Kidney glomerular epithelial cell (primary cell): ENCODE results near the gene PLA2G15.
A peak's percentile ranks its signal among the peaks of the same experiment; 100 is the strongest.

Experiments
- DNase-seq: peaks from one replicate; lab custom pipeline; 2025; lab: John Stamatoyannopoulos, UW

The PLA2G15 gene, protein sequence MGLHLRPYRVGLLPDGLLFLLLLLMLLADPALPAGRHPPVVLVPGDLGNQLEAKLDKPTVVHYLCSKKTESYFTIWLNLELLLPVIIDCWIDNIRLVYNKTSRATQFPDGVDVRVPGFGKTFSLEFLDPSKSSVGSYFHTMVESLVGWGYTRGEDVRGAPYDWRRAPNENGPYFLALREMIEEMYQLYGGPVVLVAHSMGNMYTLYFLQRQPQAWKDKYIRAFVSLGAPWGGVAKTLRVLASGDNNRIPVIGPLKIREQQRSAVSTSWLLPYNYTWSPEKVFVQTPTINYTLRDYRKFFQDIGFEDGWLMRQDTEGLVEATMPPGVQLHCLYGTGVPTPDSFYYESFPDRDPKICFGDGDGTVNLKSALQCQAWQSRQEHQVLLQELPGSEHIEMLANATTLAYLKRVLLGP

DNA sequence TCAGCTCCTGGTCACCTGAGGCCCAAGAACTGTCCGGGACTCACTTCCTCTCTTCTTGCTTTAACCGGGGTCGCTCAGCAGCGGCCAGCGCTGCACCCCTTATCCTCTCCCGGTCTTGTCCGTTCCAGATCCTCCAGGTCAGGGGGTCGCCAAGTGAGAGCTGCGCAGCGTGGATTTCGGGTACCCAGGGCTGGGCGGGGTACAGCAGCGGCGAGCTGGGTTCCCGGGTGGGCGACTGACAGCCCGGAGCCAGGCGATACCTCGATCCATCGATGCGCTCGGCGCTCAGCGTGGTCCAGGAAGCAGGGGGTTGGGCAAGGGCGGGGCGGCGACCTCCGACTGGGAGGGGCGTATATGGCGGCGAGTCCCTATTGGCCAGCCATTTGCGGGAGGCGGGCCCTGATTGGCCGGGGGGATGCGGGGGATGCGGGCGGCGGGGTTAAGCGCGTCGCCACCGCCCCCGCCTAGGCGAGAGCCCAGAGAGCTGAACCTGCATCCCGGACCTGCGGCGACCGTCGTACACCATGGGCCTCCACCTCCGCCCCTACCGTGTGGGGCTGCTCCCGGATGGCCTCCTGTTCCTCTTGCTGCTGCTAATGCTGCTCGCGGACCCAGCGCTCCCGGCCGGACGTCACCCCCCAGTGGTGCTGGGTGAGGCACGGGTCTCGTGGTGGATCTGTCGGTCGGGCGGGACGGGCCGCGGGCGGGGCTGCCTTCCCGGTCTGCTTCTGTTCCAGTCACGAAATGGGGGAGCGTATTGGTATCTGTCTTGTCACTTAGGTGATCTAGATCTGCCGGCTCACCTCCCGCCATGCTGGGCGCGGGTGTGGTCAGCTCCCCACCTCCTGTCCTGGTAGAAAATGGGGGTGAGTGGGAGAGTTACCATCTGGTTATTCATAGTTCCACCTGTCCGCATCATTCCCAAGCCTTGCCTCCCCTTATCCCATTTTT is at the start of gene PLA2G15:
PLA2G15 (plus strand) TSS at position 471 of the 951 bp plus-strand sequence; CDS start at position 525, 54 bp downstream.
- peak; percentile 85 for DNase-seq

DNA sequence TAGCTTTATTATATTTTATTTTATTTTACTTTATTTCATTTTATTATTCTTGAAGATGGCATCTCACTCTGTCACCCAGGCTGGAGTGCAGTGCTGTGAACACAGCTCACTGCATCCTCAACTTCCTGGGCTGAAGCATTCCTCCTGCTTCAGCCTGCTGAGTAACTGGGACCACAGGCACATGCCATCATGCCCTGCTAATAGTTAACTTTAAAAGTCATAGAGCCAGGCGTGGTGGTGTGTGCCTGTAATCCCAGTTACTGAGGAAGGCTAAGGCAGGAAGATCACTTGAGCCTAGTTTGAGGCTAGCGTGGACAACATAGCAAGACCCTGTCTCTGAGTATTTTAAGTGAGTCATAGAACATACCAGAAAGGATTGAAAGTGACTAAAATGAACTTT is 47.9 kb upstream of the PLA2G15 start:
- DNase-seq: peak; percentile 24

DNA sequence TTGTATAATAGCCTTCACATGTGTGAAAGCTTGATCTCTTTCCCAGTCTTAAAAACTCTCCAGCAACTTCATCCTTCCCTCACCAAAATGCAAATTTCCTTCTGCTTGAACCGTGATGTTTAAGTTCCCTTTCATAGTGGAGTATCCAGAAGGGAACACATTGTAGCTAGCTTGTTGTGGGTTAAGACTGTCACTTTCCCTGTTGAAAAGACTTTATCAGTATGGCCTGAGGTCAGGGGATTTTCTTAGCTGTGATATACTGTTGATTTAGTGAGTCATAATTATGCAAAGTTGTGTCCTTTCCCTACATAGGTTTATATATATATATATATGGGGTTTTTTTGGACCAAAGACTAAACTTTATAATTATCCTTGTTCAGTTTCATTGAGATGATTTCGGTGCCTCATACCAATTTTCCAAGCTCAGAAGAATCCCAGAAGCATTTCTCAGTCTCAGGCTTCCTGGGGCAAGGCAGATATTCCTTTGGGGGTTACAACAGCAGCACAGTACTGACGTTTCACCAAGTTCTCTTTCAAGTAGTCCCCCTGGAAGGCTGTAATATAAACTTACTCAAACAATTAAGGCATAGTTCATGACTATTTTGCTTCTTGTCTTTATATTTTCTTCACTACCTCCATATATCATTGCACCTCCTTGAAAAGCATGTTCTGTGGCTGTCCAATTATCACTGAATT is 44.9 kb upstream of the PLA2G15 start:
- no peak for DNase-seq

DNA sequence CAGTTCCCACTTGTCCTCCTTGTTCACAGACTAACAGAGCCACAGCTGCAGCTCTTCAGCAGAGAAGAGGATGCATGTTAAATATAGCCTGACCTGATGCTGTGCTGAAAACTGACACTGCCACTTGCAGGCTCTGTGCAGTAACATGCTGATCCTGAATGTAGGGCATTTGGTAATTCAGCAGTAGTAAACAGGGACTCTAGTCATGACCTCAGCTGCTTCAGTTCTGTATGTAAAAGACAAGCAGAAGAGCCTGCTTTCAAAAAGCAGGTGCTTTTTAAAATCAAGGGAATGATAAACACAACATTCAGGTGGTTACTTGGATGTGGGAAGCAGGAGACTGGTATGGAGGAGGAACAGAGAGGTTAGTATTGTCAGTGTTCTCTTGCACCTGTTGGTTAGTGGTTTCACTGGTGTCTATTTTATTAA is 43.1 kb upstream of the PLA2G15 start:
- no peak for DNase-seq

DNA sequence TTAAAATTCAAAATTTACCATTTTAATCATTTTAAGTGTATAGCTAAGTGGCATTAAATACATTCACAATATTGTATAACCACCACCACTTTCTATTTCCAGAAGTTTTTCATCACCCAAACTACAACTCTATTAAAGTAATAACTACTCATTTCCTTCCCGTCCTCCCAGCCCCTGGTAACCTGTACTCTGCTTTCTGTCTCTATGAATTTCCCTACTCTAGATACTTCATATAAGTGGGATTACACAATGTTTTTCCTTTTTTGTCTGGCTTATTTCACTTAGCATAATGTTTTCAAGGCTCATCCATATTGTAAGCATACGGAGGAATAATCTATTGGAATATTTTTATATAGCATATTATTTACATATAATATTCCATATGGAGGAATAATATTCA is 38.9 kb upstream of the PLA2G15 start:
- no peak for DNase-seq

DNA sequence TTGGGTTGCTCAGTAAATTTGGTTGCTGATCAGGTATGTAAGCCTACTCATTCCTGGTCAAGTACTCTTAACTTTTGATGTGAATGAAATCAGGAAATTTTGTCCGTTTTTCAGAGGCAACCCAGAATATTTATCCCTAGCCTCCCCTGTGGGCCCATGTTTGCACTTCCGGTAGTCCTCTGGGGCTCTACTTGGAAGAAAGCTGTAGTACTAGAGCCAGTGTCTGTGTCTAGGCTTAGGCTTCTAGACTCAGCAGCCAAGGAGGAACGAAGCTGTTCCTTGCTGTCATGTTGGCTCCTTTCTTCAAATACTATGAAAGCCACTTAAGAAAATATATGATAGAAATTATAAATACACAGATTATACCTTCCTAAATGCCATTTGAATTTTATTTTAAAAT is 30.4 kb upstream of the PLA2G15 start:
- no peak for DNase-seq

DNA sequence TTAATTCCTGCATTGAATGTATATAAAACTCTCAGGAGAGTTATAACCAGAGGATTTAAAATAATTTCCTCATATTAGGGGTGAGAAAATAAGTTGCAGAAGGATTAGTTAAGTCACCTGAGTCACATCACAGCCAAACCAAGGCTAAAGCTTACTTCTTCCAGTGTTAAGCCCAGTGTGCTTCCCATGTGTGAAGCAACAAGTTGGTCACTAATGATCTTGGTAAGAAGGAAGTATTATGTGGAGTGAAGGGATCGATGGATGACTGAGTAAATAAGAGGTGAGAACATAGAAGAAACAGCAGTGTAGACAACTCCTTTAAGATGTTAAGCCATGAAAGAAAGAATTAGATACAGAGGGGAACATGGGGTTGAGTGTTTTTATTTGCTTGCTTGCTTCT is 29.9 kb upstream of the PLA2G15 start:
- no peak for DNase-seq

DNA sequence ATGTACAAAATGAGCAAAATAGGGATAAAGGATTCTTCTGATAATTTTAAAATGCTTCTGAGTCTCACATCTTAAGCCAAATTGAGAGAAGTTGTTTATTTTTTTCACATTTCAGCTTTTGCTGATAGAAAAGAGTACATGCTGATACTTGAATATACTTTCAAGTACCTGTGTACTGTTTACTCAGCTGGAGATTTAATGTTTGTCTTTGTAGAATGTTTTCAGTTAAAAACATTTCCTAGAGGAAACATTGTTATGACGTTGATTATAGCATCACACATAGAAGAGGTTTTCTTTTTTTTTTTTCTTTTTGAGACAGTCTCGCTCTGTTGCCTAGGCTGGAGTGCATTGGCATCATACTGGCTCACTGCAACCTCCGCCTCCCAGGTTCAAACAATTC is 28.9 kb upstream of the PLA2G15 start:
- no peak for DNase-seq

DNA sequence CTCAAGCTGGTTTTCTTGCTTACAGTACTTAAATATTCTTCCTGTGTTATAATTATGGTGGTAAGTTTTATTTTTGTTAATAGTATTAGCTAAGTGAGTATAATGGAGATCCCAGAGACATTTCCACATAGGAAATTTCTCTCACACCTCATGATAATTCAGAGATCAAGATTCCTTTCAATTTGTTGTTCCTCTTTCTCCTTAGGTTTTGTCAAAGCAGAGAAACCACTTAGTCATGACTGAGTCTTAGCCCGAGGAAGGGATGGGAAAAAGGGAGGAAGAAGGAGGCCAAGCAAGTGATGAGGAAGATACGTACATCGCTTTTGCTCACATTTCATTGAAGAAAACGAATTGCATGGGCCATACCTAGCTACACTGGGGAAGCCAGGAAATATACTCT is 27.7 kb upstream of the PLA2G15 start:
- no peak for DNase-seq

DNA sequence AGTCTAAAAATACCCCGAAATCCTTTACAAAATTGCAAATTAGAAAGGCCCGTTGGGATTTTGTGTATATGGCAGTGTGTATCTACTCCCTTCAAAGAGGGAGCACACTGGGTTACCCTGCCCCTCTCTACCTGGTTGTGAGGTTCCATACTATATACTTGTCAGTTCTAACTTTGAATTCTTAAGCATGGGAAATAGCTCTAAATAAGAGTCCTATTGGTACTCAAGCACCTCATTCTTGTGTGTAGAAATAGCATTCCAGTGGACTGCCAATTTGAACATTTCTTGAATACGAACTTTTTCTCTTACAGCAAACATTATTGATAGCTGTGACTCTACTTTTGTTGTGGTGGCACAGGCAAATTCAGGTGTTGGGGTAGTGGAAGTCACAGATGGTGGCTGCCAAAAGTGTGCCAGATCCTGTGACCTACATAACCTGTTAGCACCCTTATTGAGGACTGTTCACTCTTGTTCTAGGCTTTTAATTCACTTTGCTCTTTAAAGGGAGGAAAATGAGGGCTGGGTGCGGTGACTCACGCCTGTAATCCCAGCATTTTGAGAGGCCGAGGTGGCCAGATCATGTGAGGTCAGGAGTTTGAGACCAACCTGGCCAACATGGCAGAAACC is 25.3 kb upstream of the PLA2G15 start:
- DNase-seq: no peak

DNA sequence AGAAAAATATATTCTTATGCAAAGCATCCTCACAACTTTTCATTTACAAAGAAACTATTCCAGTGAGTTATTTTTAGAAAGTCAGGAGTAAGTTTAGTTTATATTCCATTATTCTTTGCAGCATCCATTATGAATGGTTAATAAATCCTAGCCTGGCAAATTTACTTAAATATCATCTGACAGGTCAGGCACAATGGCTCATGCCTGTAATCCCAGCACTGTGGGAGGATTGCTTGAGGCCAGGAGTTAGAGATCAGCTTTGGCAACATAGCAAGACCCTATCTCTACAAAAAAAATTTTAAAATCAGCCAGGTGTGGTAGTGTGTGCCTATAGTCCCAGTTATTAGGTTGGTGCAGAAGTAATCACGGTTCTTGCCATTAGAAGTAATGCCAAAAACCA is 22.1 kb upstream of the PLA2G15 start:
- no peak for DNase-seq

DNA sequence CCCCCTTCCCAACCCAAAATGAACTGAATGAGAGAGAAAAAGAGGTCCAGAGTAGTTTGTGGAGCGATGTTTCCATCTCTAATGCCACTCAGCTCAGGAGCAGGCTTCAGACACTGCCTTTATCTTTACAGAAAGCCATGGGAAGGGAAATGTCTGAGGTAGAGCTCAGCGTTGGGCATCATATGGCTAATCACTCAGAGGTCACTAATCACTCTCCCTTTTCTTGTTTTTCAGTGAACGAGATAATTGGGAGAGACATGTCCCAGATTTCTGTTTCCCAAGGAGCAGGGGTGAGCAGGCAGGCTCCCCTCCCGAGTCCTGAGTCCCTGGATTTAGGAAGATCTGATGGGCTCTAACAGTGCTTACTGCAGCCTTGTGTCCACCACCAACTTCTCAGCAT is 19.1 kb upstream of the PLA2G15 start:
- DNase-seq: no peak

DNA sequence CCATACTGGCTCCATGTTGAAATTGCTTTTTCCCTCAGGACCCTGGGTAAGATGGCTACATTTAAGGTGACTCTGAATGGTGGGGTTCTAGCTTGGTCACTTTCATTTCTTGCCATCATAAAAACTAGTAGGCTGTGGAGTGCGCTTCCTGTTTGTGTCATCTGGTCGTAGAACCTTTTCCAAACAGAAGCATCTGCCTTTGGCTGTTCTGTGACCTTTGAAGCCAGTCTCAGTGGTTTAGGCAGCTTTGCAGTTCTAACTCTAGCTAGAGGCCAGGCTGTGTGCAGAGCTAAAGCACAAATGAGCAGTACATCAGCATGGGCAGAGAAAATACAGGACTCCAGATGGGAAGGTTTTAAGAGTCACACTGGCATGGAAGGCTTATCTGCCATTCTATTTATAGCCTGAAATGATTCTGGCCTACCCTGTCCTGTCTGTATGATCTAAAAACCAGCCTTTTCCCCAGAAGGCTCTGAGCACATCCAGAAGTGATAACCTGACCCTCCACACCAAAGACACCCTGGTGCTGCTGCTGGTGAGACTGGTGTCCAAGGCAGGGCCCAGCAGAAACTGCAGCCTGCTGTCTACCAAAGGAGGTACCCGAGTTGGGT is 17.9 kb upstream of the PLA2G15 start:
- no peak for DNase-seq

DNA sequence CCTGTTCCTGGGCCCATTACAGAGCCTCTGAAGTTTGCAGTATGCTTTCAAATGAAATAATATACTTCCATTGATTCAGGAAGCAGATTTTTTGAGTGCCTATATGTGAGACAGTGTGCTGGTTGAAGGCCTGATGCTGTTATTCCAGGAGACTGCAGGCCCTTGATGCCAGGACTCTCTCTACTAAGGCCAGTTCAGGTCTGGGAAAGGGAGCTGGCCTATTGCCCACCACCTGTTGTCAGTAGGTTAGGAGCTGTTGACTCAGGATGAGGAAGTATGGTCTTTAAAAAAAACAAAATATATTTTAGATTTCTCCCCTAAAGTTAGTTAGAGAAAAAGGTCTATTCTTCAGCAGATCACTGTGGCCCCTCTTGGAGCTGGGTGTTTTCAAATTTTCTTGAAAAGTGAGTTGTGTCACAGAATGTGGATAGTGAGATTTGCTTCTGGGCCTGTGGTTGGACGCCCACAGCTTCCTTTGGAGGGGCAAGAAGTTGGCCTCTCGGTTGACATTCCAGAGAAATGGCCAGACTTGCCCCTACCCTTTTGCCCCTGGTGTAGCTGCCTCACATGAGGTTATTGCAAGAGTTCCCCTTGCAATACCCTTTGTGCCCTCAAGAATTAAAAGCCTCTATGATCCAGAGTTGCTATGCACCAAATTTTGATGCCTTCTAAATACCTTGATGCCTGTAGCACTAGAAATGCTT is 17.2 kb upstream of the PLA2G15 start:
- no peak for DNase-seq

DNA sequence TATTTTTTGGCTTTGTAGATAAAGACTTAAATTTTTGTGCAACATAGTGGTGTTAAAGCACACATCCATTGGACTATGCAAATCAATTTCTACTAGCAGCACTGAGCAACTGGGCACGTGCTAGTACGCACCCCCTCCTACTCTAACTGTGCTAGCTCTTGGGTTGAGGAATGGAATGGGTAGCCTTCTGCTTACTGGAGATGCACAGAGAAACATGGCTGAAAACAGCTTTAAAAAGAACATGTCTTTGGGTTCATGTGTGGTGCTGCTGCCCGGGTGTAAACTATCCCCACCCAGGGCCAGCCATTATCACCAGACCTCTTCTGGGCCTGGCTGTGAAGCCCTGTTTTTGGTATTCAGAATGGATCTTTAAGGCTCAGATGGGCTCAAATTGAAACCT is 16.5 kb upstream of the PLA2G15 start:
- DNase-seq: no peak

DNA sequence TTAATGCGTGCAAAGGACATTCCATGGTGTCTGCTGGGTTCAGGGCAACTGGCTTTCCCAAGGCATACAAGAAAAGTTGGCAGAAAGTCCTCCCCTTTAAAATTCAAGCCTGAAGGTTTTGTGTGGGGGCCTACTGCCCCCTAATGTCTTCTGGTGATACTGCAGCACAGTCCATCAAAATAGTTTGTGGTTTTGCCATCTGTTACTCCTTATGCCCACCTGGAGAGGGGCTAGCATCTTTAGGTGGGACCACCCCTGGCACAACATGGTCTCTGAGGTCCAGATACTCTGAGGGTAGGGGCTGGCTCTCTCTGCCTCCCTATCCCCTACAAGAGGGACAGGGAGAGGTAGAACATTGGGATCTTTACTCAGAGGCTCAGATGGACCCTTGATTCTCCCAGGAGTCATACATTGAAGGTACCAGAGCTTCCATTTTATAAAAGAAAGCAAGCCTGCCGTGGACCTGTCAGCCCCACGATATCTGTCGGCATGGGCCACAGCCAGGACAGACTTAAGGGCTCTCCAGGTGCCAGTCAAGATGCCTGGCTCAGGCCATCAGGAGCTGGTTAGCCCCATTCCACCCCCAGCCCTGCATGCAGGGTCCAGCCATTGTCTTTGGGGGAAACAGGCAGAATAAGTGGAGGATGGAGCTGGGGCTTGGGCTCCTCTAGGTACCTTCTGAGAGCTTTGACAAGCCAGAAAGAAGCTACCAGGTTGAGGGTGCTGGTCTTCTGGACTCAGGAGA is 15.6 kb upstream of the PLA2G15 start:
- peak; percentile 37 for DNase-seq

DNA sequence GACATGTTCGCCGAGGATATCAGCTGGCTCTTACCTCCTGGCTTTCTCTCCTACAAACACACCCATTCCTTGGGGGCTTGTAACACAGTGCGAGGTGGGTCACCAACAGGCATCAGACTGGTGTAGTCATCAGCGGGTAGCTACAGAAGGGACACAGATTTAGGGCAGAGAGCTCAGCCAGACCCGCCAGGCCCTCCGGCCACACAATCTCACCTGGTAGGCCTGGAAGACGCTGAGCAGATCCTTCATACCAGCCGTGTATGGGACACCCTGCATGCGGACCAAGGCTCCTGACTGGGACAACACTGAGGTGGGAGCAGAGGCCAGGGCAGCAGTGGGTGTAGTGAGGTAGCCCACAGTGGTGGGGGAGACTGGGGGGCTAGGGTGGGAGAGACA is 15.0 kb upstream of the PLA2G15 start:
- no peak for DNase-seq

DNA sequence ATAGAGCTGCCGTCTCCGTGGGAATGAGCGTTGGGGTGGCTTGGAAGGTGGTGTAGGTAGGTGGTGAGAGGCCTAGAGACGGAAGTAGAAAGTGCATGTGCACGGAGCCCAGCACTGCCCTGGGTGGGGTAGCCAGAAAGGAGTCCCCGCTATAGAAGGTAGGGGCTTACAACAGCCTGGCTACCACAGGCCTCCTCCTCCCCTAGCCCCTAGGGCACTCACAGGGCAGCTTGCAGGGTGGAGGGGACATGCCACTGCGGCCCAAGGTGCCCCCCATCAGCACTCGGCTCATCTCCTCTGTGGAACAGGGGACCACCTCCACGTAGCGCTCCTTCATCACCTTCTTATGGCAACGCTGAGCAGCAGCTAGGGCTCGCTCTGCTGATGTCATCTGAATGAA is 14.2 kb upstream of the PLA2G15 start:
- DNase-seq: no peak

DNA sequence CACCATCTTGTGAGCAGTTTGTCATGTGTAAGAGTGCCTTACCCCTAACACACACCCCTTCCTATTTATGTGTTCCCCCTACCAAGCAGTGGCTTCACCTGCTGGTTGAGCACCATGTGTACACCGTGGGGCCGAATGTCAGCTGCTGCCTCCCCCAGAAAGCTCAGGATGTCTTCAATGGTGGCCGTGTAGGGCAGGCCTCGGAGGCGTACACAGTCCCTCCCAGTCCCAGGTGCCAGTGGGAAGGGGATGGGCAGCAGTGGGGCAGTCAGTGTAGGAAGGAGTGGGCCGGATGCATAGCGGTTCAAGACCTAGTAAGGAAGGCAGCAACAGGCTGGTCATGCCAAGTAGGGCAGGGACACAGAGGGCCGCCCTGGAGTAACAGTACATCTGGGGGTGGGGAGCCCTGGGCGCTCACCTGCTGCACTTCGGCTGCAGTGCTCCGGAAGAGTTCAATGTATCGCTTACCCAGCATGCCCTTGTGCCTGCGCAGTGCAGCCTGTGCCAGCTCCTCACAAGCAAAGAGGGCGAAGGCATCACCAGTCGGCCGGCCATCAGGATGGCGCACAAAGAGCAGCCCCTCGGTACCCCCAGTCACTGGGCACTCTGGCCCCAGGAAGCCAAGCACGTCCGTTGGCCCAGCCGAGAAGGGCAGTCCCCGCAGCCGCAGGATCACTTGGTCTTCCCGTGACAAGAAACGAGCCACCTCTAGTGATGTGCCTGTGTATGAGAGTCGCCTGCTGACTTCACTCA is 13.6 kb upstream of the PLA2G15 start:
- no peak for DNase-seq
